Fibroblast of gingiva (primary cell): Measurements from ENCODE around the gene CIDEB.

Experiments used
- DNase-seq: peaks from one replicate; pipeline ENCODE4 v3.0.0-alpha.2; 2011; ENCODE audit warnings: low read depth

Gene CIDEB

GRCh38 chr14:24312736-24313507 lies 5.1 kb upstream of the CIDEB start:
- no peak for DNase-seq

- peak; percentile 81 for DNase-seq
Observed at GRCh38 chr14:24311837-24312615, 4.2 kb upstream of the CIDEB start.

- peak; percentile 69 for DNase-seq
Observed at GRCh38 chr14:24310646-24311604, 3.1 kb upstream of the CIDEB start, which contains the start of gene LTB4R. Gene LTB4R (plus strand): TSS chr14:24311502. CDS start chr14:24315652, 4,150 bp downstream.

- DNase-seq = no peak
Observed at GRCh38 chr14:24310265-24310645, 2.5 kb upstream of the CIDEB start.

DNA sequence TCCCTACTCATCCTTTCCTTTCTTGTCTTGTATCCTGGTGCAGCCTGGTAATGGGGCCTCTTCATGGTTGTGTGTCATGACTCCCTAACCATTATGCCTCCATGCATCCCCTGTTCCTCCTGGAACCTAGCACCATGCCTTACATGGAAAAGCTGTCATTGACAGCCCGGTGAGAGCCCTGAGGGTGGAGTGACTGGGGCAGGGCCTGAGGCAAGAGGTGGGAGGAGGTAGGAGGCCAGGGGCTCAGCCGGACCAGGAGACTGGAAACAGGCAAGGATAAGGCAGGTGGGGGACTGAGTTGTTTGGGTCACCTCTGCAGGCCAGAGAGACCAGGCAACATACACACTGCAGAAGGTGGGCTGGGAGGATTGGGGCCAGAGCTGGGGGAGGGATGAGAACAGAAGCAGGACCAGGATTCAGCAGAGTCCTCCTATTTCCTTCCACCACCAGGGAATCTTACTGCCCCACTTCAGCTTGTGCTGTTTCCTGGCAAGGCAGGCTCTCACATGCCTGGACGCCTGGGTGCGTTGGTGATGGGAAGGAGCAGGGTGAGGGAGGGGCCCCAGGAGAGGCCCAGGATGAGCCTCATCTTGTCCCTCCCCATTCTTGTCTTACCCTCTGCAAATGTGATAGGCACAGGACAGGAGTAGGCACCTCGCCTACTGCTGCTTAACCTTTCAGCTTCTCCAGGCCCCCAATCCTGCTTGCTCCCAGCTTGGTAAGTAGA lies 1.9 kb upstream of the CIDEB start, which contains the start of gene LTB4R2:
TSS of gene LTB4R2 (plus strand) at position 603 of the 727 bp plus-strand sequence. CDS start 525 bp downstream, outside the sequence.
- DNase-seq = no peak

- no peak for DNase-seq
Observed at GRCh38 chr14:24308342-24309124, 756 bp upstream of the CIDEB start.

GRCh38 chr14:24307156-24307574 lies 612 bp downstream of the CIDEB start:
- DNase-seq = no peak

DNA sequence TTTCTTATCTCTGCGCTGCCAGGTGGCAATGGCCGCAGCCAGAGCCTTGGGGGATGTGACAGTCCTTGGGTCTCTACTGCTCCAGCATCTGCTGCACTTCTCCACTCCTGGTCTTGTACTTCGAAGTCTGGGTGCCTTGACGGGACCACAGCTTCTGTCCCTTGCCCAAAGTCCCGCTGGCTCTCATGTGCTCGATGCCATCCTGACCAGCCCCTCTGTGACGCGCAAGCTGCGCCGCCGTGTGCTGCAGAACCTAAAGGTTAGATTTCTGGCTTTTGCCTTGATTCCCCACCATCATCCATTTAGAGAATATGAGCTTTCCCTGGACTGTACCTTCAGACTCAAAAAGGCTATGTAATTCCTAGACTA lies 3.8 kb downstream of the CIDEB start:
- DNase-seq = no peak

DNA sequence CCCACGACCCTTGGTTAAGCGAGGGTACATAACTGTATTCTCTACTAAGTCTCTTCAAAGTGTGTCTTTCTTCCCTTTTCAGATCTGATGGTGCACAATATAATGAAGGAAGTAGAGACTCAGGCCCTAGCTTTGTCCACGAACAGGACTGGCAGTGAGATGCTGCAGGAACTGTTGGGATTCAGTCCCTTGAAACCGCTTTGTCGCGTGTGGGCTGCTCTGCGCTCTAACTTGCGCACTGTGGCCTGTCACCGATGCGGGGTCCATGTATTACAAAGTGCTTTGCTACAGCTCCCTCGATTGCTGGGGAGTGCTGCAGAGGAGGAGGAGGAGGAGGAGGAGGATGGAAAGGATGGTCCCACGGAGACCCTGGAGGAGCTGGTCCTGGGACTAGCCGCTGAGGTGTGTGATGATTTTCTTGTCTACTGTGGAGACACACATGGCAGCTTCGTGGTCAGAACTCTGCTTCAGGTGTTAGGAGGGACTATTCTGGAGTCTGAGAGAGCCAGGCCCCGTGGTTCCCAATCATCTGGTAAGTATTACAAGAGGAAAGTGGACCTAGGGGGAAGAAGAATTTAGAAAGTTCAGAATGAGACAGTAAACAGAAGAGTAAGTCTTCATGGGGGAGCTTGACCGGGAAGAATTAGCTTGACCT lies 7.3 kb downstream of the CIDEB start:
- DNase-seq = no peak

DNA sequence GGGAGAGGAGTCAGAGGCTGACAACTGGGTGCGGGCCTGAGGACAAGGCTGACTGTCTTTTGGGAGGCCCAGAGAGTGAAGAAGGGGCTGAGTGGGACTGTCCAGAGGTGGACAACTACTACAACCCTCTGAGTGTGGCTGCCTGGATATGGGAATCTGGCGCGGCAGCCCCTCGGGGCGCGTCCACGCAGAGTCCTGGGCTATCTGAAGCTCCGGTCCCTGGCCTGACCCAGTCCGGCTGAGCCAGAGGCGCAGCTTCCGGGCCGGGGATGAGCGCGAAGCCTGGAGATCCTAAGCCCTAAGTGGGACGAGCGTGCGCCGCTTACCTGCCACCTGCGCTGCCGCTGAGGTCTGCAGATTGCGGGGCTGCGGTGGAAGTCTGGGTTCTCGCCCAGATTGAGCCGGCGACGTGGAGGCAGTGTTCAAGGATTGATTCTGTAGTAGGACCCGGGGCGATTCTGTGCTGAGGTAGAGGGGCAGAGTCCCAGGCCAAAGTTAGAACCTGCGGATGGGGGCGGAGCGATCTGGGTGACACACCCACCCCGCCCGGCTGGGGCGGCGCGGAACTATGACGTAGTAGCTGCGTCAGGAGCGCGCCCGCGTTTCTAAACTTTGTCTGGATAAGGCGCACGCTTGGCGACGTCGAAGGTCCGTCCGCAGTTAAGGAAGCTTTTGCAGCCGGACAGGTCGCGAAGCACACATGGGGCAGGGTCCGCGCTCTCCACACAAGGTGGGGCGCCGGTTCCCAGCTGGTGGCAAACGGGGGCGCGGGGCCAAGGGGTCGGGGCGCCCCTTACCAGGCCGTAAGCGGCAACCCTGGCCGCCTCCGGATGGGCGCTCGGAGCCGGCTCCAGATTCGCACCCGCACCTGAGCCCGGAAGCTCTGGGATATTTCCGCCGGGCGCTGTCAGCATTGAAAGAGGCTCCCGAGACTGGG lies 8.3 kb downstream of the CIDEB start, which contains the start of the genes DHRS1 and NOP9:
TSS of gene DHRS1 (minus strand) at position 526 of the 937 bp plus-strand sequence. CDS start 674 bp downstream, outside the sequence.
TSS of gene NOP9 (plus strand) at position 596 of the 937 bp plus-strand sequence. CDS start at position 701, 105 bp downstream.
- peak; percentile 80 for DNase-seq

DNA sequence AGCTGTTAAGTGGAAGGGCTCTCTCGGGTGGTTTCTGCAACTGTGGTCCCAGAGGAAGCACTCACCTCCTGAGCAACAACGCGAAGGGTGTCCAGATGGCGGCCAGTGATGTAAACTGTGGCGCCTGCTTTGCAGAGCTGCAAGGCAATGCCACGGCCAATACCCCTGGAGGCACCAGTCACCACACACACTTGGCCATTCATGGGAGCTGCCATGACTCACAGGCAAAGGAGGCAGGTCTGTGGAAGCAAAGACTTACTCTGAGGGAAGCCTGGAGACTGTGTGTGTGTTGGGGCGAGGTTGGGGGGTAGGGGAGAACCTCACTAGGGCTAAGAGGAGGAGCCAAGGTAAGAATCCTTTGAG lies 8.9 kb downstream of the CIDEB start:
- peak; percentile 69 for DNase-seq

- no peak for DNase-seq
Observed at GRCh38 chr14:24297190-24297964, 10.4 kb downstream of the CIDEB start.

GRCh38 chr14:24296341-24297157 lies 11.2 kb downstream of the CIDEB start:
- DNase-seq = peak; percentile 81

- no peak for DNase-seq
Observed at GRCh38 chr14:24293525-24293924, 14.3 kb downstream of the CIDEB start.

DNA sequence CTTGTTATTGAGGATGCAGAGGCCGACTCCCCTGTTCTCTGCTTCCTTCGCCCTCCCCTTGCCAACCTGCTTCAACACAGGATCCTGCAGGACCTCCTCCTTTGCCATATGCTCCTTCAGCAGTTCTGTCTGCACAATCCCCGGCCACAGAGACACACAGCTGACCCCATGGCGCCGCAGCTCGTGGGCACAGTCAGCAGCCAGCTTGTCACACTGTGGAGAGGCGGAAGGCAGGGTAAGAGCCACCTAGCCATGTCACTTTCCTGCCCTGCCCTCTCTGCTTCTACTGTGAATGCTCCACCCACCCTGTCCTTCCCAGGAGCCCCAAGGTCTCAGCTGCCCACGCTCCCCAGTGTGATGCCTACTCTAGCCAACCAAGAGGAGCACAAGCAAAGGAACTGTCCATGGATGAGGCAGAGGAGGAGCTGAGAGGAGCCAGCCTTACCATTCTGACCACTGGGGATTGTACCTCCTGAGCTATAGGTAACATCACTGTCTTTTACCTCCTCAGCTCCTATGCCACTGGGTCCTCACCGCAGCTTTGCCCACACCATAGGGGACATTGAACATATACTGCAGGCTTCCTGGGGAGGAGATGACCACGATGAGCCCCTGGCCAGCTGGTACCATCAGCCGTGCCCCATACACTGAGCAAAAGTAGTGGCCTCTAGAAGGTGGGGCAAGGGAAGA lies 15.5 kb downstream of the CIDEB start:
- DNase-seq = no peak

GRCh38 chr14:24291446-24292117 lies 16.2 kb downstream of the CIDEB start:
- DNase-seq = no peak
